OCI-M1 (cell line): Measurements from ENCODE around the gene IGIP.
A peak's percentile ranks its signal among the peaks of the same experiment; 100 is the strongest.

ENCODE experiments used
- DNase-seq: peaks from one replicate; lab custom pipeline; 2025; lab: John Stamatoyannopoulos, UW

Gene IGIP

GRCh38 chr5:140111859-140112551 is 13.7 kb upstream of the IGIP start:
- DNase-seq: peak; percentile 41

GRCh38 chr5:140112685-140113179 is 13.0 kb upstream of the IGIP start:
- DNase-seq: no peak

DNA sequence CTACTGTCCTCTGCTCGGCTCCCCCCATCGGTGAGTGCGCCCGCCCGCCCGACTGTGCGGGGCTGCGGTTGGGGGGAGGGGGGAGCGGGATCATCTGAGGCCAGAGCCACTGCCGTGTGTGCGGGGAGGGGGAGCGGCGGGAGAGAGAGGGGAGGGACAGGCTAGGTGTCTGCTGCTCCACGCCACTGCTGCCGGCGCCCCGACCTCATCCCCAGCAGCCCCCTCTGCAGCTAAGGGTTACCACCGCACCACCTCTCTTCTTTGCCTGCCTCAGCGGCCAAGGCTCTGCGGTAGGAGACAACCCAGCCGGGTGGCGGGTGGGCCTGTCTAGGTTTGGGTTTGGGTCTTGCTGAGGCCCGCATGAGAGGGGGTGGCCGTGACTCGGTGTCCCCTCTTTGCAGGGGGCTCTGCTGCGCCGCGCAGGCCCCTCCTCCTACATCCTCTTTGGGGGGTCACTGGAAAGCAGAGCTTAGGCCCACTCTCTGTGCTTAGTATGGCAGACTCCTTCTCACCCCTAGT is 12.5 kb upstream of the IGIP start:
- peak; percentile 34 for DNase-seq

DNA sequence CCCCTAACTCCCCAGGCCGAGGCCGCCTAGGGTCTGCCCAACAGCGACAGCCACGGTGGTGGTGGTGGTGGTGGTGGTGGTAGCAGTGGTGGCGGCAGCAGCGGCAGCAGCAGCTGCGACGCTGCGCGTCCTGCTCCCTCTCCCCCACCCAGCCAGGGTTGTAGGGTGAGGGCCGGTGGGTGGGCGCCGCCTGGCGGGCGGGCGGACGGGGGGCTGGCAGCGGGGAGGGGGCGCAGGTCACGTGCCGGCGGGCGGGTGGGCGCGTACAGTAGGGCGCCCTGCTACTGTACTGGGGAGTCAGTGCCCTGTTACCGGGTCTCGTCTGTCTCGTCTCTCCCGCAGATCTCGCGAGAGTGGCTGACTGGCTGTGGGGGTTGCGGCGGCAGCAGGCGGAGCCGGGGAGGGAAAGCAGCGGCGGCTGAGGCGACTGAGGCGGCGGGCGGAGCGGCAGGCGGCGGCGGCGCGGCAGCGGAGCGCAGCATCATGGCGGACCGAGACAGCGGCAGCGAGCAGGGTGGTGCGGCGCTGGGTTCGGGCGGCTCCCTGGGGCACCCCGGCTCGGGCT is 12.0 kb upstream of the IGIP start, which contains the start of gene PURA:
PURA (plus strand) TSS at position 411 of the 565 bp plus-strand sequence; CDS start at position 484, 73 bp downstream.
- peak; percentile 94 for DNase-seq

- peak; percentile 78 for DNase-seq
Measured at GRCh38 chr5:140114341-140115185, 11.2 kb upstream of the IGIP start.

GRCh38 chr5:140115186-140115500 is 10.6 kb upstream of the IGIP start:
- no peak for DNase-seq

- DNase-seq: no peak
Measured at GRCh38 chr5:140116716-140117115, 9.0 kb upstream of the IGIP start.

DNA sequence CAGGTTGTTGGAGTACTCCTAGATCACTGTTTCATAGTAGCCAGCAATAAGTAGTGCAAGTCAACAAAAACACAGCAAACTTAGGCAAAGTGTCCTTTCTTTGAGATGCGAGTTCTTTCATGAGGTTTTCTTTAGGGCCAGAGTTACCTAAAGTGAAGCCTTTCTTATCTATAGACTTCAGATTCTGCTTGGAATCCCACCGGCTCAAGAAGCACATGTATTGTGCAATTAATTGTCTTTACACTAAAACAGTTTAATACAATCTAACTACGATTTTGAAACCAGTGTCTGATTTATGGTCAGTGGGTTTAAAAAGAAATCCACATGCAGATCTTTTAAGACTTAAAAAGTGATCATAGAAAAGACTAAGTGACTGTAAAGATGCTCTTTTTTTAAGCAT is 8.2 kb upstream of the IGIP start:
- DNase-seq: peak; percentile 50

GRCh38 chr5:140118302-140118936 is 7.3 kb upstream of the IGIP start:
- DNase-seq: peak; percentile 75

DNA sequence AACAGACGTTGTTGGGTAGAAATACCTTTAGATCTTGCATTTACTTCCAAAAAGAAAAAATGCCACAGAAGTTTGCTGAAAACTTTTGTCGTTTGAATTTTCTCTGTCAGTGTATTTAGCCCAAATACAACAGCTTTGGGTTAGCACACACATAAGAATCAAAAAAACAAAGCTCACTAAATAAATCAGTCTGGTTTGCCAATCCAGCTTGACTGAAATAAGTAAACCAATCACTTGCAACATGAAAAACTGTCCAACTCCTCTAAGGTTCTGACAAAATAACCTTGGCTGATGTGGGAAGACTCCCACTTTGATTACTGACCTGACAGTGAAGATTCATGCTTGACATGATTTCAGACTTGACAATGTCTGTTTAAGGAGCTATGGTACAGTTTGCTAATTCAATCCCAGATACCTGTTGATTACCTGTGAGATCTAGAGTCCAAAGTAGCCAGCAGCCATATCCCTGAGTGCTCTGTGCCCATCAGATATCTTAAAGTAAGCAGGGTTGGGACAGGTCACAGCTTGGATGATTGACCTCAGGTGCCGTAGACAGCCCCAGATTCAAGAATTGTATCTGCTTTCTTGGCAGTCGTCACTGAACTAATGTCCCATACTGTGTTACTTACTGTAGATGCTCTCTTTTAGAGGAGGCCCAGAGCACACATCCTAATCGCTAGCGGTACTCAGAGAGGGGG is 727 bp downstream of the IGIP start:
- DNase-seq: no peak

DNA sequence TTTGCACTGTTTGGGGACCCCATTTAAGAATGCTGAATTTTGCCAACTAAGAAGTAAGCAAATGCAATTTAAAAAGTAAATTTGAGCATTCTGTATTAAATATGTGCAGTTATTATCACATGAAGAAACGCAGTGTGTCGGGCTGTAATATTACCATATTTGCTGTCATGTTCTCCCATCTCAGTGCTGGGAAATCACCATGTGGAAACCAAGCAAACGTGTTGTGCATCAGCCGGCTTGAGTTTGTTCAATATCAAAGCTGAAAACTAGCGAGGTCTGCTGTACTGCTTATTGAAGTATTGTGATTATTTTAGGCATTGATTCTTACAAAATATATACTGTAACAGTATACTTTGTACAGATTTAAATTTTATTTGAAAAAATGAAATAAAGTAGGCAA is 2.6 kb downstream of the IGIP start:
- no peak for DNase-seq

GRCh38 chr5:140130949-140131733 is 5.4 kb downstream of the IGIP start:
- DNase-seq: no peak

DNA sequence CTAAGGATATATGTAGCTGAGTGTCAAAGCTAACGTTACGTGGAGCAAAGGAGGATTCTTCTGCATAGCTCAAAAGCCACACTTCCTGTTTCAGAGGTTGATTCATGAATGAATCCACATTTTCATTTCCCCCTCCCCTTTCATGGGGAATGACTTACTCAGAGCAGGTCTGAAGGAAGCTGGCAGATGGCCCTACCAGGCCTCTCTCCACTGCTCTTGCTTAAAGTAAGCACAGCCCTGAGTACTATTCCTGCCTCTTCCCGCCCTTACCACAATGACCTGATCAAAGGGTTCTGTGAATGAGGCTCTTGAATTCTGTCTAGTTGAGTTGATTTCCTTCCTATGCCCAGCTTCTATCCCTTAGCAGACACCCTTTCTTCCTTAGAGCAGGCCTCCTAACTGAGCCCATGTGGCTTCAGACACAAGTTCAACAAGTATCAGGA is 6.3 kb downstream of the IGIP start:
- DNase-seq: peak; percentile 50

- no peak for DNase-seq
Measured at GRCh38 chr5:140133514-140134167, 7.9 kb downstream of the IGIP start.

DNA sequence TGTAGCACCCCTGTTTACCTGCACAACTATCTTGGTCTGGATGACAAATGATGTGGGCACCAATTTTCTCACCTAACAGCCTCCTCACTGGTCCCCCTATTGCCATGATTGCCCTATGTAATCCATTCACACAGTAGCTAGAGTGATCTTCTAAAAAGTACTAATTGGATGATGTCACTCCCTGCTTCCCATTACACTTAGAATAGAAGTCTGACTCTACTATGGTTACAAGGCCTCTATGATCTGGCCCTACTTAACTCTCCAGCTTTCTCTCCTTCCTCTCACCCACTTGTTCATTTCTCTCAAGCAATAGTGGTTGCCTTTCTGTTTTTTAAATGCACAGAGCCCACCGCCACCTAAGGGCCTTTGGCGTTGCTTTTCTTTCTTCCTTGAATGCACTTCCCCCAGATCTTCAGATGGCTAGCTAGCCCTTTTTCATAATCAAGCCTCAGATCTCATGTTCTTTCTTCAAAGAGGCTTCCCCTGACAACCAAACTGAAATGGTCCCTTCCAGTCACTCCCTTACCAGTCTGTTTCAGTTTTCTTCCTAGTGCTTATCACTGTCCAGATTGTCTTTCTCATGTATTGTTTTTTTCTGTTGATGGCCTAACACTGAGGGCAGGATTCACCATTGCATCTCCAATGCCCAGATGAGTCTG is 8.7 kb downstream of the IGIP start:
- DNase-seq: peak; percentile 42

GRCh38 chr5:140135127-140135526 is 9.4 kb downstream of the IGIP start:
- DNase-seq: no peak

DNA sequence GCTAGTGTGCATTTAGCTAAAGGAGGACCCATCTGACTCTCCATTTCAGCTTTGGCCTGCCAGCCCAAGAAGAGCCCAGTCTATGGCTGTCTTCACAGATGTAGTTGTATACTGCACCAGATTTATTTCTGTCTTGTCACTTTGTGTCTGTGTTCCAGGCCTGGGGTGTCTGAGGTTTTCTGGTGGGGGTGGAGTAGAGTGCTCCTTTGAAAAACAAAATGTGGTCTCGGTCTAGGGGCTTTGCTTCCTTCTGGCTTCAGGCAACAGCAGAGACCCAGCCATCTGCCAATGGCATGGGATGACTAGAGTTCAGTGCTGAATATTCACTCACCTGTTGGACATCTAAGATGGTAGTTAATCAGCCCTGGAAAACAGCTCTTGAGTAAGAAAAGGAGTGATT is 10.9 kb downstream of the IGIP start:
- DNase-seq: no peak

DNA sequence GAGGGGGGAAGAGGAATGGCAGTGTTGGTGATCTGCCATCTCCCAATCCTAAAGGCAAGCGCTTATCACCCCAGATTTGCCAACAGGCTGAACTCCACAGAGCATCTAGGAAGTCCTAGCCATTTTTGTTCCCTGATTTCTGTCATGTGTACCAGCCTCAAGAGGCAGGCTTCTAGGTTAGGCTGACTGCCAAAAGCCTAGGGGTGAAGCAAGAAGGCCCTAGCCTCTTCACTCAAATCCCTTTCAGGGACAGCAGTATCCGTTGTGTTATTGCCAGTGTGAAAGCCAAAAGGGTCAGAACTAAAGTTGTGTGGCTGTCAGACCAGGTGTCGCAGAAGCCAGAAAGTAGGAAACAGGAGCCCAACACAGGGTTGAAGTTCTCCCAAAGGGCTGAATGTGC is 14.7 kb downstream of the IGIP start:
- DNase-seq: no peak

DNA sequence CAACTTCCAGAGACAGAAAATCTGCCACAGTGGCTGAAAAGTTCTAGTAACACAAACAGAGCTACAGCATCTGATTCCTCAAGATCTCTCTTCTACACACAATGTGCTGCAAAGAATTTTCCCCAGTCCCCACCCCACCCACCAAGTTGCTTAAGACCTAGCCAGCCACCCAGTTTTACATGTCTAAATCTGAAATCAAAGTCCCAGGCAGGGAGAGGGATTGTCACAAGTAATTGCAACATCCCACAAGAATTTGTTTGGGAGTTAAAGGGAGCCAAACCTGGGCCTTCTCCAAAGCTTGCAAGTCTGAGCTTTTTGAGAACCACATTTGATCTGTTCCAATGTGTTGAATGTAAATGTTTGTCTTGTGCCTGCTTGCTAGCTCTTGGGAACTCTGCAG is 15.5 kb downstream of the IGIP start:
- DNase-seq: no peak

DNA sequence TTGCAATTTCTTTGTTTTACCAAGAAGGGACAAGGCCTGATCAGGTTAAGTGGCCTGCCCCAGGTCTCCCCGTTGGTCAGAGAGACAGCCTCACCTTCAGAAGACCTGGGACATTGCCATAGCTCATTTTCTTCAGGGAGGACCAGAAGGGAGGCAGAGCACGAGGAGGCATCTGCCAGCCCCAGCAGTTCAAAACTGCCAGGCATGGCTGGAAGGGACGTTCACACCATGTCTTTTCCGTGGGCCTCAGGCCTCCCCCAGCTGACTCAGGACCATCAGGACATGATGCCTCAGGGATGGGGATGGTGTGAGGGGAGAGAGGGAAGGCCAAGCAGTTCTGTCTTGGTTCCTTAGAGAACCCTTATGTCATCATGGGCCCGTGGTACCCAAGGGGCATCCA is 16.5 kb downstream of the IGIP start:
- no peak for DNase-seq
